ENCODE measurements around the gene KBTBD7. TPM values are rescaled to one million over a fixed set of nuclear protein-coding genes. Genes with fewer than 3 reads are reported as not detected.

The KBTBD7 gene
- total and polyA plus RNA-seq, 2 of the 8 experiments (the other 6 are each of a cell fraction or from before 2014, with no cell fraction given), result 10.2 to 17.4 TPM

DNA sequence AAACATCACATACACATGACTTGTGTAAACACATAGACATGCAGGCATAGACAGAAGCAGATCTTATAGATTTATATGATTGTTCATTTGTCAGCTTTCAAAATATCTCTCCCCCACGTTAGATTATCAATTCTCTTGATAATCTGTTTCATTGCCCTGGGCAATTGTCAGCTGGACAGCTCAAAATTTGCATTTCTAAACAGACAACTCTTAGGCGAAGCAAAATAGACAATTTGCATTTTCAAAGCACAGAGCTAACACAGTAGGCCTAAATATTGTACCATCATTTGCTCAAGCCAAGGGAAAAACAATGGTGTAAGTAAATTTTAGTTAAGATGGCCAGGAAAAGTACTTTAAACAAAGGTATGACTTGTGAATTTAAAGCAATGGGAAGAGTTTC lies 37.7 kb downstream of the KBTBD7 start:
- WGBS, 2 experiments (ENCODE audit: extremely low coverage in 1 of 2, insufficient coverage in 1 of 2, insufficient read length in 1 of 2, insufficient replicate concordance in 2 of 2, low coverage in 1 of 2, low lambda C conversion rate in 2 of 2, missing lambda C conversion rate in 1 of 2), result 65% methylated on average over 2 of the region's 2 CpGs; no CpG with 5 or more reads in 1 of the 2 experiments
- Histone ChIP-seq H2BK120ac (replicated peaks; ENCODE audit: low read depth, low read length) (no peak overlapping the region), H4K91ac (replicated peaks; ENCODE audit: insufficient read length, low read length) (no peak overlapping the region), H3K27ac (ENCODE audit: low read depth, low read length) (no peak overlapping the region), H3K23me2 (ENCODE audit: low read depth, low read length) (no peaks in the 10 kb centered on the region), H3K36me3 (ENCODE audit: control insufficient read depth in 2 of 4, insufficient read depth in 4 of 4, low read length in 3 of 4) (no peaks in the 10 kb centered on the region; a peak in 3 of 8 replicates), H3K14ac (ENCODE audit: insufficient read length) (no peak overlapping the region), H4K8ac (ENCODE audit: extremely low read depth, insufficient read depth, low read length) (no peak overlapping the region), H3K27me3 (replicated peaks in 1 of 4; ENCODE audit: control insufficient read depth in 3 of 4, extremely low read depth in 1 of 4, insufficient read depth in 3 of 4, low read length in 3 of 4) (no peaks in the 10 kb centered on the region), H3K9me3 (ENCODE audit: insufficient read depth in 2 of 2, low read depth in 1 of 2, low read length in 1 of 2) (peaks cover 0 to 2% of the 10 kb centered on the region in 2 experiments; a peak in 1 of 4 replicates), H3K79me1 (ENCODE audit: low read depth, low read length) (no peaks in the 10 kb centered on the region), H3K79me2 (ENCODE audit: control insufficient read depth in 1 of 2, insufficient read depth in 2 of 2, low read length in 2 of 2) (no peaks in the 10 kb centered on the region), H2BK12ac (ENCODE audit: low read depth, low read length) (no peak overlapping the region), H3K4ac (replicated peaks; ENCODE audit: insufficient read length, low read depth, low read length) (no peak overlapping the region), H4K5ac (ENCODE audit: insufficient read length, low read depth, low read length) (no peak overlapping the region), H2BK20ac (ENCODE audit: low read length) (no peak overlapping the region), H3K4me1 (replicated peaks in 1 of 4; ENCODE audit: control insufficient read depth in 3 of 4, insufficient read depth in 4 of 4, low read length in 3 of 4) (peaks cover 1 to 18% (median 4%) of the 10 kb centered on the region in 4 experiments; a peak in 4 of 7 replicates), H2BK15ac (ENCODE audit: low read length) (no peak overlapping the region), H3K56ac (replicated peaks; ENCODE audit: insufficient read length, low read depth, low read length) (no peak overlapping the region), H3K4me3 (ENCODE audit: extremely low read depth in 1 of 4, insufficient read depth in 2 of 4, low read depth in 3 of 4, low read length in 4 of 4) (no peak overlapping the region), H2AFZ (ENCODE audit: low read length) (no peak overlapping the region), H3K18ac (ENCODE audit: extremely low read depth, low read length) (no peak overlapping the region), H4K20me1 (replicated peaks in 1 of 2; ENCODE audit: control insufficient read depth in 1 of 2, insufficient read depth in 2 of 2, low read length in 2 of 2) (no peaks in the 10 kb centered on the region), H2AK5ac (ENCODE audit: low read depth, low read length) (no peak overlapping the region), H3K23ac (ENCODE audit: insufficient read length) (no peak overlapping the region), H3K4me2 (ENCODE audit: insufficient read depth in 1 of 2, low read depth in 2 of 2, low read length in 2 of 2) (no peak overlapping the region; a peak in 1 of 4 replicates), H2BK5ac (ENCODE audit: low read depth, low read length) (no peak overlapping the region), H3K9ac (replicated peaks in 1 of 4; ENCODE audit: extremely low read depth in 1 of 4, low read depth in 3 of 4, low read length in 3 of 4) (no peak overlapping the region)
- DNase-seq (ENCODE audit: low read depth in 1 of 2, low spot score in 2 of 2), result no peak
- ChIA-PET CTCF (ENCODE audit: partially characterized antibody) (interaction anchor here (0.6 to 2.1 kb wide), 2 partner anchors 66 to 83 kb away, joined by 3 to 5 read pairs; no protein-coding TSS in a partner anchor), POLR2A (ENCODE audit: partially characterized antibody) (interaction anchor here (0.6 kb wide), 1 partner anchor 84 kb away, joined by 3 read pairs; no protein-coding TSS in a partner anchor)
- no peak for FAIRE-seq
- no peak for TF ChIP-seq CHD2 (IDR thresholded peaks at IDR 0.05; ENCODE audit: low read length)
- TF ChIP-seq EGR1 (IDR thresholded peaks at IDR 0.05; ENCODE audit: borderline replicate concordance, low read depth, low read length), result no peak
- no peak for TF ChIP-seq SP1 (IDR thresholded peaks at IDR 0.05; ENCODE audit: low read depth, low read length)
- no peak for TF ChIP-seq CBX5 (IDR thresholded peaks at IDR 0.05; ENCODE audit: low read depth, low read length)
